Chondrocyte (in vitro differentiated cells): ENCODE data around the gene NTF3. TPM values are rescaled to one million over a fixed set of nuclear protein-coding genes. Genes with fewer than 3 reads are reported as not detected.

Experiments
- DNase-seq: peaks from one replicate; pipeline ENCODE4 v3.0.0; 2021; ENCODE audit warnings: mixed read lengths, low spot score
- H3K27ac Mint-ChIP-seq: one replicate; pipeline ENCODE4 v1.8.0; 2021; ENCODE audit warnings: mild to moderate bottlenecking, moderate library complexity, mixed read lengths; ENCODE audit not compliant: unreplicated experiment
- H3K27me3 Mint-ChIP-seq: 2 replicates; pipeline ENCODE4 v1.8.0; 2021; ENCODE audit warnings: low read depth, mixed read lengths
- H3K36me3 Mint-ChIP-seq: 2 replicates; pipeline ENCODE4 v1.8.0; 2021; ENCODE audit warnings: low read depth, mixed read lengths
- H3K4me1 Mint-ChIP-seq: 2 replicates; pipeline ENCODE4 v1.8.0; 2021; ENCODE audit warnings: low read depth, mild to moderate bottlenecking, mixed read lengths
- H3K4me3 Mint-ChIP-seq: one replicate; pipeline ENCODE4 v1.8.0; 2021; ENCODE audit warnings: mild to moderate bottlenecking, moderate library complexity, mixed read lengths; ENCODE audit not compliant: unreplicated experiment
- H3K9me3 Mint-ChIP-seq: 2 replicates; pipeline ENCODE4 v1.8.0; 2021; ENCODE audit warnings: low read depth, mixed read lengths
- CTCF ChIP-seq: fragments of 200-600 bp; sonication (generic); IDR thresholded peaks from 2 replicates; pipeline ENCODE4 v1.5.0; 2021; ENCODE audit warnings: antibody characterized with exemption, mild to moderate bottlenecking, moderate library complexity
- total RNA-seq: library from RNA; stranded (reverse); gene quantifications from 3 replicates; pipeline ENCODE4 v1.2.1, GENCODE V29; 2021

The NTF3 gene
- total RNA-seq, 1 donor from 2014 or later, result 2.5 TPM

DNA sequence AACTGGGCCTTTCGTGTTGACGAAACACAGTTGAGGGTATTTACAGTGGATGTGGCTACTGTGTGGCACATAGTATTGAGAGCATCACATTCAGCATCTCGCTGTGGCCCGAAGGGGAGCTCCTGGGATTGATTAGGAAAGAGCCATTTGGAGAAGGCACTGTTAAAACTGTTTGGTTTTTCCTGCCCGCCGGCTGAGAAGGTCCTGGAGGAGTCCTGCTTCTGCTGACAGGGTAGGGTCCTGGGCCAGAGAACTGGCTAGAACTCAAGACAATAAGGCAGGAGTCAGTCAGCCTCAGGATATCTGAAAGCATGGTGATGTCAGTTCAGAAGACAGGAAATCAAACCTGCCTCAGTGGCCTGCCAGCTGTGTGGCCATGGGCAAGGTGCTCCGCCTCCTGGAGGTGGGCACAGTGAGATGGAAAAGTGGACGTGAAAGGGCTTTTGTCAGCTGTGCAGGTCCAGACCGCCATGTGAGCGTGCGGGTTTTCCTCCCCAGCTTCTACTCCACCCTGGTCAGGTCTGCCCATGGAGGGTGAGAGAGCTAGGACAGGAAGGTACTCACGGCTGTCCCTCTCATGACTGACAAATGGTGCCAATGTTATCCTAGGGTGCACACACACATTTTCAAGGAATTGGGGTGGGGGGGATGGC is 92.3 kb downstream of the NTF3 start:
- H3K27me3 Mint-ChIP-seq, result no peaks in the 10 kb centered on the region
- TF ChIP-seq CTCF, result no peak
- DNase-seq, result no peak
- H3K36me3 Mint-ChIP-seq, result no peaks in the 10 kb centered on the region
- no peak overlapping the region for H3K27ac Mint-ChIP-seq
- no peaks in the 10 kb centered on the region for H3K4me1 Mint-ChIP-seq
- H3K4me3 Mint-ChIP-seq, result no peak overlapping the region
- no peaks in the 10 kb centered on the region for H3K9me3 Mint-ChIP-seq

- H3K27ac Mint-ChIP-seq, result no peak overlapping the region
- TF ChIP-seq CTCF, result no peak
- no peaks in the 10 kb centered on the region for H3K27me3 Mint-ChIP-seq
Observed at GRCh38 chr12:5524769-5525436, 93.0 kb downstream of the NTF3 start.

DNA sequence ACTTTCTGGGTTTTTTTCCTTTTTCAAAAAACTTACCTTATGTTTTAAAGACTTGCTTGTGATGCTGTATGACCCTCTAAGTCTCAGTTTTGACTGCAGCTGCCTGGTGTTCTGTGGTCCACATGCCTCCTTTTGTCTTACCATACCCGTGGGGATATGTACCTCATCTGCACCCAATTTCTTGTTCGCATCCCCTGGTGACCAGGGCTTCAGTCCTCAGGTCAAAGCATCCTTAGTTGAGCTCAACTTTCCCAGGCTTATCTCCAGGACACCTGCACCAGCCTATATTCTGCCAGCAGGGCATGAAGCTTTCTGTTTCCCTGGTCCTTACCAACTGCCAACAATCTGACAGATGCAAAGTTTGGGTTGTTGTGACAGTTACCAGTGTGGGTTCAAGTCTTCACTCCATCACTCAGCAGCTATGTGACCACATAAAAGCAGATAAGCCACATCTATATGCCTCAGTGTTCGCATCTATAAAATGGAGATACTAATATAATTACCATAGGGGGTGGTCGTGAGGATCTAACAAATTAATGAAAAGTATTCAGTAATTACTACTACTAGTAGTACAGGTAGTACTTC is 94.0 kb downstream of the NTF3 start:
- no peaks in the 10 kb centered on the region for H3K4me1 Mint-ChIP-seq
- H3K27me3 Mint-ChIP-seq, result no peaks in the 10 kb centered on the region
- H3K4me3 Mint-ChIP-seq, result no peak overlapping the region
- no peaks in the 10 kb centered on the region for H3K9me3 Mint-ChIP-seq
- no peak for DNase-seq
- no peak overlapping the region for H3K27ac Mint-ChIP-seq
- no peak for TF ChIP-seq CTCF
- no peaks in the 10 kb centered on the region for H3K36me3 Mint-ChIP-seq

More at GRCh38 chr12:5524769-5525436, 93.0 kb downstream of the NTF3 start:
- no peak for DNase-seq
- no peaks in the 10 kb centered on the region for H3K36me3 Mint-ChIP-seq
- no peaks in the 10 kb centered on the region for H3K9me3 Mint-ChIP-seq
- H3K4me3 Mint-ChIP-seq, result no peak overlapping the region
- H3K4me1 Mint-ChIP-seq, result no peaks in the 10 kb centered on the region

- Mint-ChIP-seq H3K4me1 (no peaks in the 10 kb centered on the region), H3K9me3 (peaks cover 6% of the 10 kb centered on the region), H3K27ac (no peak overlapping the region), H3K27me3 (peaks cover 7% of the 10 kb centered on the region), H3K4me3 (no peak overlapping the region), H3K36me3 (peaks cover 3% of the 10 kb centered on the region)
- DNase-seq, result no peak
- no peak for TF ChIP-seq CTCF
Observed at GRCh38 chr12:5533368-5533767, 101.5 kb downstream of the NTF3 start.

- peaks cover 14% of the 10 kb centered on the region for H3K27me3 Mint-ChIP-seq
- H3K36me3 Mint-ChIP-seq, result peaks cover 3% of the 10 kb centered on the region
- peaks cover 6% of the 10 kb centered on the region for H3K9me3 Mint-ChIP-seq
- no peaks in the 10 kb centered on the region for H3K4me1 Mint-ChIP-seq
- no peak overlapping the region for H3K4me3 Mint-ChIP-seq
- TF ChIP-seq CTCF, result no peak
- no peak overlapping the region for H3K27ac Mint-ChIP-seq
- DNase-seq, result no peak
Observed at GRCh38 chr12:5534426-5535199, 102.7 kb downstream of the NTF3 start.
